Esophagus mucosa (tissue), 1 donor: Measurements from ENCODE around the gene NCK2. TPM values are rescaled to one million over a fixed set of nuclear protein-coding genes. Genes with fewer than 3 reads are reported as not detected.

Source experiments
- ATAC-seq: fragments of 200-7000 bp; cut with Tn5 transposase; one replicate; pipeline ENCODE4 v1.9.1; 2020
- total RNA-seq: library from RNA; stranded (reverse); gene quantifications from one replicate; pipeline ENCODE4 v1.2.4, GENCODE V29; 2023
- donor health status: DM: yes; HTN: yes; CAD: no.

The NCK2 gene
- total RNA-seq, 1 donor from 2014 or later, result 68.6 TPM

- ATAC-seq, result no peak
These were observed 8.6 kb upstream of the NCK2 start for GRCh38 chr2:105736145-105736544.

- no peak for ATAC-seq
These were observed 6.6 kb upstream of the NCK2 start for GRCh38 chr2:105737980-105738657.

DNA sequence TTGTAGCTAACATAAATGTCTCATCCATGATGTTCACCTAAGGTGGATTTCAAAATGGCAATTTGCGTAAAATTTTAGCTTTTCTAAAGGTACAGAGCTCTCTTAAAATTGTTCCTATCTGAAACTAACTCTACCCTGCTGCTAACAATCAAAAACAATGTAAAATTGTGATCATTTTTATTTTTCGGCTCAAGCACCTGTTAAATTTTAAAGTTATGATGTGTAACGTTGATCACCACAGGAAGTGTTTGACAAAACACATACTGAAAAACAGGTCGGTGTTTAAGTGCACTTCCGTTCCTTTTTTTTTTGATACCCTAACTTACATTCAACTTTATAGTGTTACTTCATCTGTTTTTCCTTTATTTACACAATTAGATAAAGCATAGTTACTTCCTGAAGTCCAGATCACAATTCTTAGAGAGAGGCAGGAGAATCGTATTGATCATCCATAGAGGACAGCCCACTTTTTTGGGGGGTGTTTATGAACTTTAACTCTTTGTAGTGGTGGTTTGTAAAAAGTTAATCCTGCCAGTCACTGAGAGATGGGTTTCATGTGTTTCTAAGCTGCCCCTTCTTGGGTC, 6.0 kb upstream of the NCK2 start:
- no peak for ATAC-seq

GRCh38 chr2:105739426-105739825, 5.3 kb upstream of the NCK2 start:
- ATAC-seq, result no peak

DNA sequence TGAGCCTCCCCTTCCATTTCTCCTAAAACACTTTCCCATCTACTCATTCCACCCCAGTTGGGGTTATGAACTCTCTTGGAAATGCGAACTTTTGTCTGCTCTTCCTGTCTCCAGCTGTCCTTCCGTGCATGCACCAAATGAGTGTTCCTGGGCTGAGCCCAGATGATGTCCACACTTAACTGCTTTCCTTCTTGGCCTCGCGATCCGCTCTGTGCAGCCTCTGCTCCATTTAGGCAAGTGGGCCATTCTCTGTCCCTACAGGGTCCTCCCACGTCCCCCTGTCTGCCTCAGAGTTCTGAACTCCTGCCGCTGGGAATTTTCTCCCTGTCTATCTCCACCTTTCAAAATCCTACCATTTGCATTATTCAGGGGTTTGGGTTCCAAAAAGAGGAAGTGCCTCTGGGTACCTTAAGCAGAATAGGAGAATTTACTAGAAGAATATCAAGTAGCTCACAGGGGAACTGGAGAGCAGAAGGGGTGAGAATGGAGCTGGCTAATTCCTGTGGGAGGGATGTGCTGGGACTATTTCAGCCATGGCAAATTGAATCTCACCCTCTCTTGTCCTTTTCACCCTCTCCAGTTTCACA, 4.7 kb upstream of the NCK2 start:
- ATAC-seq, result no peak

- ATAC-seq, result no peak
These were observed 3.5 kb upstream of the NCK2 start for GRCh38 chr2:105741174-105741573.

DNA sequence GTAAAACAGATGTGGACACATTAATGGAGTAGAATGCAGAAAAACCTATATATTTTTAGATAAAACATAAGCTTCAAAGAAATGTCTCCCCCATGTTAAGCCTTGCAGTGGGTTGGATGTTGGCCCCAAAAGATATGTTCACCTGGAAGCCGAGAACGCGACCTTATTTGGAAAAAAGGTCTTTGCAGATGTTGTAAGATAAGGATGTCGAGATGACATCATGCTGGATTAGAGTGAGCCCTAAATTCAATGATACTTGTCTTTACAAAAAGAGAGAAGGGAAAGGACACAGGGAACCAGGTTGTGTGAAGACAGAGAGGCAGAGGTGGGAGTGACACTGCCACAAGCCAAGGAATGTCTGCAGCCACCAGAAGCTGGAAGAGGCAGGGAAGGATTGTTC, 3.1 kb upstream of the NCK2 start:
- ATAC-seq, result no peak

GRCh38 chr2:105744091-105744908, 412 bp upstream of the NCK2 start:
- ATAC-seq, result peak; percentile 79

GRCh38 chr2:105746177-105747080, 1.7 kb downstream of the NCK2 start:
- peak; percentile 33 for ATAC-seq

GRCh38 chr2:105747254-105747894, 2.7 kb downstream of the NCK2 start:
- ATAC-seq, result no peak

DNA sequence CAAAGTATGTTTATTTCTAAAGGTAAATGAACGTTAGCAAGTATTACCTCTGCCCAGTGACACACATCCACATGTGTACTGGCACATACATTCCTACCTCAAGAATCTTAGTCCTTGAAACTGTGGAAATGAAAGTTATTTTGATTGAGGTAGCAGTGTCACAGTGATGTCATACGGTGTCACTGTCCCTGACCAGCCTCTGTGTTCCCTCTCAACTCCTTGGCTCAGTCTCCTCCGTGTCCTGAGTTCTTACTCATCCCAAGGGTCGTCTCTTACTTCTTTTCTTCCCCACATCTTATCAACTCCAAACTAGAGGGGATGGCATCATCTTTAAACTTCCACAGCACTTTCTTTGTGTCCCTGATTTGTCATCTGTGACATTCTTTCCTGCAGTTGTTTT, 3.3 kb downstream of the NCK2 start:
- peak; percentile 21 for ATAC-seq

- ATAC-seq, result no peak
These were observed 3.9 kb downstream of the NCK2 start for GRCh38 chr2:105748566-105748965.

GRCh38 chr2:105749583-105750400, 5.1 kb downstream of the NCK2 start:
- peak; percentile 73 for ATAC-seq

- no peak for ATAC-seq
These were observed 6.0 kb downstream of the NCK2 start for GRCh38 chr2:105750735-105751134.

- ATAC-seq, result no peak
These were observed 6.6 kb downstream of the NCK2 start for GRCh38 chr2:105751272-105751671.

- ATAC-seq, result no peak
These were observed 8.1 kb downstream of the NCK2 start for GRCh38 chr2:105752691-105753358.

DNA sequence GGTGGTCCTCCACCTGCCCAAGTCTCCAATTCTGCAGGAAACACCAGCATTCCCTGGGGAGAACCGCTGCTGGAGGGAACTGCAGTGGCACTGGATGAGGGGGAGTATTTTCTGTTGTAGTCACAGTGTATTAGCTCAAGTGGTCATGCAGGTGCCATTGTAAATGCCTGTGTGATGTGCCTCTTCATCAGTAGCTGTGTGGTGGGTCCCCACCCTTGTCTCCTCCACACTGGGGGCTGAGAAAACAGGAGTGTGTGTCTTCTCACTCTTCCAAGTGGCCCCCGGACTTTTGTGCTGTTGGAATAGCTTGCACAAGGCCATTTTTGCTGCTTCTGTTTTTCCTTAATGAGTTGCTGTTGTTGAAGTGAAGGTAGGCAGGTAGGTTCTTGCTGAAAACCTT, 8.7 kb downstream of the NCK2 start:
- no peak for ATAC-seq

DNA sequence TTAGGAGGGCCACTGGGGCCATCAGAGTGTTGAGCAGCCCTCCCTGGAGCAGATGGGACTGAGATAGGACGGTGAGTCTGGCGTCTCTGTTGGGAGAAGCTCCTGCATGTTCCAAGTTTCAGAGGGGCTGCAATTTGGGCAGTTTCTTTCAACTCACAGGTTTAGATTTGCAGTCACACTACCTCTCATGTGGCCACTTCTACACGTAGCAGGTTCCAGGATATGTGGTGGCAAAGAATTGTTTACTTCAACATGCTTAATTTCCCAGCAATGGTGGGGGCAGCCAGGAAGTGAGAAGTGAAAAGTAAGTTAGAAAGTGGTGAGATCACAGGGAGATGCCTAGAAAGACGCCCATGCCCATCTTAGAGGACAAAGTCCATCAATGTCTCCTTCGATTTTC, 9.3 kb downstream of the NCK2 start:
- ATAC-seq, result no peak

- no peak for ATAC-seq
These were observed 10.3 kb downstream of the NCK2 start for GRCh38 chr2:105754994-105755393.

- peak; percentile 63 for ATAC-seq
These were observed 11.2 kb downstream of the NCK2 start for GRCh38 chr2:105755895-105756294.
